Adrenal gland (tissue), 12 donors: ENCODE data around the gene ZNF124. TPM values are rescaled to one million over a fixed set of nuclear protein-coding genes. Genes with fewer than 3 reads are reported as not detected.
"Not testable (repeated sequence)": the region's sequence is repeated elsewhere in the genome, so short reads cannot be mapped to it uniquely, and the experiment has no call there.

Experiments used
- DNase-seq, 7 donors: peaks; one replicate each; pipeline ENCODE4 v3.0.0-alpha.2; 2019 to 2020
- H3K27ac ChIP-seq, 5 donors: fragments of 200-600 bp; sonication (generic) in 4 of 5; 1 replicate in 3 of 5; 2 replicates in 2 of 5; pipeline versions ENCODE4 v1.5.1 to v1.8.0; 2016 to 2020; ENCODE audit warnings: mild to moderate bottlenecking in 1 of 5
- H3K27me3 ChIP-seq: fragments of 200-600 bp; 2 replicates; pipeline ENCODE4 v1.8.0; 2021
- H3K36me3 ChIP-seq, 2 donors: fragments of 200-600 bp; replicated peaks in 1 of 2; 1 replicate in 1 of 2; 2 replicates in 1 of 2; pipeline versions ENCODE4 v1.5.1 to v1.8.0; 2018 to 2022
- H3K4me1 ChIP-seq, 2 donors: fragments of 200-600 bp; replicated peaks in 1 of 2; 1 replicate in 1 of 2; 2 replicates in 1 of 2; pipeline versions ENCODE4 v1.5.1 to v1.8.0; 2018 to 2021
- H3K4me3 ChIP-seq, 4 donors: fragments of 200-600 bp; sonication (generic) in 3 of 4; one replicate each; pipeline ENCODE4 v1.5.1; 2016 to 2018
- H3K9me3 ChIP-seq, 3 donors: fragments of 200-600 bp; sonication (generic) in 1 of 3; replicated peaks in 1 of 3; 1 replicate in 2 of 3; 2 replicates in 1 of 3; pipeline versions ENCODE4 v1.5.1 to v1.8.0; 2016 to 2021
- CTCF ChIP-seq, 6 experiments: fragments of 450-650 bp in 4 of 6; fragments of 200-600 bp in 2 of 6; sonication (generic) in 1 of 6; IDR thresholded peaks; 1 replicate in 5 of 6; 2 replicates in 1 of 6; pipeline versions ENCODE4 v1.5.1 to v1.8.0; 2016 to 2021; ENCODE audit warnings: antibody characterized with exemption in 6 of 6, mild to moderate bottlenecking in 2 of 6, moderate library complexity in 1 of 6
- POLR2A ChIP-seq, 2 donors: fragments of 450-650 bp; IDR thresholded peaks; one replicate each; pipeline ENCODE4 v1.6.1; 2017; ENCODE audit warnings: antibody characterized with exemption in 2 of 2, mild to moderate bottlenecking in 2 of 2, moderate library complexity in 1 of 2
- WGBS, 4 donors: extraction: QIAGEN DNeasy Blood & Tissue Kit in 2 of 4; methylation state at CpG; one replicate each; pipeline versions ENCODE4 v1.1.5 to v1.1.7; 2013 to 2017; 5-methylcytosine and 5-hydroxymethylcytosine counted together
- intact Hi-C, 2 donors: fragments of 100-400 bp; cut with DNase I; formaldehyde crosslinking; loops; one replicate each; pipeline versions ENCODE4 v1.14.1 to v1.15.0; 2022 to 2023
- polyA plus RNA-seq, 3 donors: library from polyadenylated mRNA; stranded (reverse); fragments of 200-250 nt in 2 of 3; fragments of 350-450 nt in 1 of 3; fragmentation: Illumina TruSeq in 1 of 3; extraction: RNeasy Lipid Tissue Mini Kit (QIAGEN cat#74804) in 1 of 3; gene quantifications; one replicate each; pipeline ENCODE4 v1.2.3, GENCODE V29; 2013 to 2014
- total RNA-seq, 9 donors: library from RNA; depleted of rRNA in 4 of 9; stranded (reverse); fragments of >200 nt in 4 of 9; fragments of 120-200 nt in 1 of 9; fragmentation: NEBNext Ultra II Directional in 1 of 9; extraction: Animal tissue kit (Norgen Biotek cat#: 25700) in 1 of 9; gene quantifications; one replicate each; pipeline versions ENCODE4 v1.1.0 to v1.2.4, GENCODE V29; 2013 to 2023
- donor health status: healthy with polysubstance abuse.
- donor health status: Bipolar disorder and iron deficiency.
- donor health status: DM: yes; HTN: yes; CAD: no.
- donor health status: DM: no; HTN: no; CAD: no.
- donor health status: DM: no; HTN: no; CAD: no.
- donor health status: DM: yes; HTN: yes; CAD: no.

ZNF124 gene
- total and polyA plus RNA-seq, 12 donors = 0.97 to 24.8 (median 12.5) TPM

- Histone ChIP-seq H3K9me3 (no peaks in the 10 kb centered on the region), H3K27me3 (no peaks in the 10 kb centered on the region), H3K4me1 (peaks cover 0 to 3% of the 10 kb centered on the region in 2 donors), H3K27ac (no peak overlapping the region), H3K36me3 (no peaks in the 10 kb centered on the region), H3K4me3 (no peak overlapping the region)
- 71 to 85% (median 82%) methylated on average over 4 of the region's 4 CpGs for WGBS, 4 donors
- TF ChIP-seq POLR2A (IDR thresholded peaks at IDR 0.05) = no peak
- TF ChIP-seq CTCF (IDR thresholded peaks at IDR 0.05) = no peak
- intact Hi-C loops = no loop called here
- DNase-seq = no peak
Observed at GRCh38 chr1:247172996-247173395, 1.2 kb upstream of the ZNF124 start.

- intact Hi-C loops, H3K9me3 ChIP-seq, DNase-seq, H3K36me3 ChIP-seq, H3K4me1 ChIP-seq, H3K4me3 ChIP-seq, H3K27ac ChIP-seq, H3K27me3 ChIP-seq: not testable (repeated sequence)
- whole genome bisulfite sequencing, 4 donors = no CpG with 5 or more reads among the region's 46 CpGs
Observed at GRCh38 chr1:247171443-247171842, 377 bp downstream of the ZNF124 start.

- Histone ChIP-seq H3K4me3 (no peak overlapping the region), H3K27me3 (no peaks in the 10 kb centered on the region), H3K4me1 (no peaks in the 10 kb centered on the region), H3K36me3 (no peaks in the 10 kb centered on the region), H3K9me3 (peaks cover 8 to 43% (median 15%) of the 10 kb centered on the region in 3 donors), H3K27ac (no peak overlapping the region)
- WGBS, 4 donors = 98 to 99% (median 98%) methylated on average over 4 of the region's 4 CpGs
- intact Hi-C loops = no loop called here
- TF ChIP-seq CTCF (IDR thresholded peaks at IDR 0.05) (no peak), POLR2A (IDR thresholded peaks at IDR 0.05) (no peak)
- no peak for DNase-seq
Observed at GRCh38 chr1:247165674-247166073, 6.1 kb downstream of the ZNF124 start.

- intact Hi-C loops = no loop called here
- TF ChIP-seq CTCF (IDR thresholded peaks at IDR 0.05) (no peak), POLR2A (IDR thresholded peaks at IDR 0.05) (no peak)
- 89 to 99% (median 96%) methylated on average over 6 of the region's 6 CpGs for WGBS, 4 donors
Observed at GRCh38 chr1:247164694-247165093, 7.1 kb downstream of the ZNF124 start.

GRCh38 chr1:247156787-247157232, 15.0 kb downstream of the ZNF124 start:
- H3K4me1 ChIP-seq = no peaks in the 10 kb centered on the region
- intact Hi-C loops = no loop called here
- no peak overlapping the region for H3K27ac ChIP-seq
- WGBS, 4 donors = 97 to 99% (median 98%) methylated on average over 6 of the region's 6 CpGs
- no peaks in the 10 kb centered on the region for H3K36me3 ChIP-seq
- TF ChIP-seq POLR2A (IDR thresholded peaks at IDR 0.05) (no peak), CTCF (IDR thresholded peaks at IDR 0.05) (no peak)
- DNase-seq = no peak
- H3K4me3 ChIP-seq = no peak overlapping the region
- no peaks in the 10 kb centered on the region for H3K27me3 ChIP-seq
- peaks cover 0 to 76% (median 21%) of the 10 kb centered on the region in 3 donors for H3K9me3 ChIP-seq

More at GRCh38 chr1:247164694-247165093, 7.1 kb downstream of the ZNF124 start:
- H3K36me3 ChIP-seq = no peaks in the 10 kb centered on the region
- peaks cover 8 to 51% (median 15%) of the 10 kb centered on the region in 3 donors for H3K9me3 ChIP-seq
- H3K4me3 ChIP-seq = no peak overlapping the region
- no peak overlapping the region for H3K27ac ChIP-seq
- DNase-seq = no peak
- no peaks in the 10 kb centered on the region for H3K27me3 ChIP-seq
- no peaks in the 10 kb centered on the region for H3K4me1 ChIP-seq
